NCI-H524 treated with DMSO at 0.1 percent for 48 hours (cell line): Measurements from ENCODE around the gene ETV2.
"Not testable (repeated sequence)": the region's sequence is repeated elsewhere in the genome, so short reads cannot be mapped to it uniquely, and the experiment has no call there.

ENCODE experiments used
- DNase-seq: peaks from one replicate; lab custom pipeline; 2025; lab: John Stamatoyannopoulos, UW

Gene ETV2

GRCh38 chr19:35628565-35629331, 12.8 kb upstream of the ETV2 start, which contains the start of gene RBM42:
Gene RBM42 (plus strand): TSS chr19:35629036. CDS start chr19:35629154, 118 bp downstream.
- DNase-seq = peak; percentile 97

GRCh38 chr19:35629332-35629633, 12.3 kb upstream of the ETV2 start:
- DNase-seq = no peak

GRCh38 chr19:35633727-35634440, 7.7 kb upstream of the ETV2 start:
- no peak for DNase-seq

DNA sequence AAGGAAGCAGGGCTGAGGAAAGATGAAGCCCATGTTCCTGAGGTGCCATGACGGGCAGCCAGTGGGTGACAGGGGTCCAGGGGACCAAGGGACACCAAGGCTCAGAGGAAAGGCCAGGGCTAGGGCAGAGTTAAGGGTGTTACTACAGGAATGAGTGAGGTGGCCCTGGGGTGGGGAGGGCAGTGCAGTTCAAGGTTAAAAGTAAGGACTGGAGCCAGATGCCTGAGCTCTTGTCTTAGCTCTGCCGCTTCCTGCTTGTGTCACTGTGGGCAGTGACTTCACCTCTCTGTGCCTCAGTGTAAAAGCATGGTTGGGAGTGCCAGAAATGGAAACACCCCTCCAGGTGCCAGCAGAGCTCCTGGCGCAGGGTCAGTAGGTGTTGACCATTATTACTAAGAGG, 4.9 kb upstream of the ETV2 start:
- no peak for DNase-seq

DNA sequence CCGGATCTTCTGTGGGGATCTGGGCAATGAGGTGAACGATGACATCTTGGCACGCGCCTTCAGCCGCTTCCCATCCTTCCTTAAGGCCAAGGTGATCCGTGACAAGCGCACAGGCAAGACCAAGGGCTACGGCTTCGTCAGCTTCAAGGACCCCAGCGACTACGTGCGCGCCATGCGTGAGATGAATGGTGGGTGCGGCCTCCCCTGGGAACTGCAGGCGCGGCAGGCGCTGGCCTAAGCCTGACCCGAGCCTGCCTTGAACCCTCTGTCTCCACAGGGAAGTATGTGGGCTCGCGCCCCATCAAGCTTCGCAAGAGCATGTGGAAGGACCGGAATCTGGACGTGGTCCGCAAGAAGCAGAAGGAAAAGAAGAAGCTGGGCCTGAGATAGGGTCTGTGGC, 4.4 kb upstream of the ETV2 start:
- no peak for DNase-seq

DNA sequence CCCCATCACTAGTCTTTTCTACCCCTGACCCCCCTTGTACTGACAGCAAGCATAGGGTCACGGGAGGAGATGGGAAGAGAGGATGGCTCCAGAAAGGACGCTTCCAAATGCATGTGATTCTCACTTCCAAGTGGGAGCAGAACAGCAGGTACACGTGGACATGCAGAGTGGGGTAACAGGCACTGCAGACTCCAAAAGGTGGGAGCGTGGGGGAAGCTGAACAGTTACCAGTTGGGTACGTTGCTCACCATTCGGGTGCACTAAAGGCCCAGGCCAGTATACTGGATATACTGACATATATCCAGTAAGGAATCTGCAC, 2.3 kb upstream of the ETV2 start:
- DNase-seq = no peak

DNA sequence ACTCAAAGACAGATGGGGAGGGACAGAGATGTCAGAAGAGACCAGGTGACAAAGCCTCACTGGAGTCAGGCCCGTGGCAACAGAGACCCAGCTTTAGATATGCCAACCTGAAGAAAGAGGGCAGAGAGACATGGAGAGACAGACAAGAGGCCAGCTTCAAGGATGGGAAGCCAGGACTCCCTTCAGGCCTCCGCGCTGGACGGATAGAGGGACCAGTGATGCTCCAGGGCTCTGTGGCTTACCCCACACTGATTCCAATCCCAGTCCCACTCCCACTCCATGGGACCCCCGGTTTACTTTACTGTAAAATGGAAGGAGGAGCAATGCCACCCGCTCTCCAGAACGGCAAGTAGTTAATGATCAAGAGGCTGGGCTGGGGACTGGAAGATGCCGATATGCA, 1.7 kb upstream of the ETV2 start:
- DNase-seq = no peak

- no peak for DNase-seq
These were observed 767 bp downstream of the ETV2 start for GRCh38 chr19:35642312-35642711.

DNA sequence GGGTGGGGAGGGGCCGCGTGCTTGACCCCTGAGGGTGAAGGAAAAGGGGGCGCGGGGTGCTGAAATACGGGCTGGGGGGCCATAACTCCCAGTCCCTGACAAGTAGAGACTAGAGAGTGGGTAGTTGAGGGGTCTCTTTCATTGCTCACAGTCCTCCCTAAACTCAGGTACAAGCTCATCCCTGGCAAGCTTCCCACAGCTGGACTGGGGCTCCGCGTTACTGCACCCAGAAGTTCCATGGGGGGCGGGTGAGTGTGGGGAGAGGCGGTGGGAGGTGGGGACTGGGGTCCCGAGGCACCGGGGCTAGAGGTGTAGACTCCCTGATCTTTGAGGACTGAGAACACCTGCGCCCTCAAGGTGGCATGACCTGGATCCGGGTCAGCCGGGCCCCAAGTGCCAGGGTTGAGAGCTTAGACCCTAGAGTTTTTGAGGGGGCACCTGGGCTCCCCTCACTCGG, 1.3 kb downstream of the ETV2 start:
- DNase-seq = no peak

DNA sequence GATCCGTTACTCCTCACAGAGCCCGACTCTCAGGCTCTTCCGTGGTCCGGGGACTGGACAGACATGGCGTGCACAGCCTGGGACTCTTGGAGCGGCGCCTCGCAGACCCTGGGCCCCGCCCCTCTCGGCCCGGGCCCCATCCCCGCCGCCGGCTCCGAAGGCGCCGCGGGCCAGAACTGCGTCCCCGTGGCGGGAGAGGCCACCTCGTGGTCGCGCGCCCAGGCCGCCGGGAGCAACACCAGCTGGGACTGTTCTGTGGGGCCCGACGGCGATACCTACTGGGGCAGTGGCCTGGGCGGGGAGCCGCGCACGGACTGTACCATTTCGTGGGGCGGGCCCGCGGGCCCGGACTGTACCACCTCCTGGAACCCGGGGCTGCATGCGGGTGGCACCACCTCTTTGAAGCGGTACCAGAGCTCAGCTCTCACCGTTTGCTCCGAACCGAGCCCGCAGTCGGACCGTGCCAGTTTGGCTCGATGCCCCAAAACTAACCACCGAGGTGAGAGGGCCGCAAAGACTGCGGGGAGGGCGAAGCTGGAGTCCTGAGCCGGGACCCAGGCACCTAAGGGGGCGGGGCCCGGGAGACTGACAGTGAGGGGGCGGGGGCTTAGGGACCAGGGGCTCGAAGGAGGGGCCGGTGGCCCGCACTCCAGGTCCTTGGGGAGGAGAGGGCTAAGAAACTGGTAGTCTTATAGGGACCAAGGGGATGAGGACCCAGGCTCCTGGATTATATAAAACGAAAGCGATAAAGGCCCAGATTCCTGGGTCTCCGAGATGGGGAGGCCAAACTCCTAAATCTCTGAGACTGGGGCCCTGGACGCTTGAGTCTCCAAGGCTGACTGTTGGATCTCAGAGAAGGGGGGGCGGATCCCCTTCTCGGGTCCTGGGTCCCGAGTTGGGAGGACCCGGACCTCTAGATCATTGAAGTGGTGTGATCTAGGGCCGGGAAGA, 2.0 kb downstream of the ETV2 start:
- DNase-seq = peak; percentile 54

- DNase-seq = peak; percentile 67
These were observed 2.9 kb downstream of the ETV2 start for GRCh38 chr19:35644206-35644986.

- DNase-seq = no peak
These were observed 3.6 kb downstream of the ETV2 start for GRCh38 chr19:35644987-35645679.

DNA sequence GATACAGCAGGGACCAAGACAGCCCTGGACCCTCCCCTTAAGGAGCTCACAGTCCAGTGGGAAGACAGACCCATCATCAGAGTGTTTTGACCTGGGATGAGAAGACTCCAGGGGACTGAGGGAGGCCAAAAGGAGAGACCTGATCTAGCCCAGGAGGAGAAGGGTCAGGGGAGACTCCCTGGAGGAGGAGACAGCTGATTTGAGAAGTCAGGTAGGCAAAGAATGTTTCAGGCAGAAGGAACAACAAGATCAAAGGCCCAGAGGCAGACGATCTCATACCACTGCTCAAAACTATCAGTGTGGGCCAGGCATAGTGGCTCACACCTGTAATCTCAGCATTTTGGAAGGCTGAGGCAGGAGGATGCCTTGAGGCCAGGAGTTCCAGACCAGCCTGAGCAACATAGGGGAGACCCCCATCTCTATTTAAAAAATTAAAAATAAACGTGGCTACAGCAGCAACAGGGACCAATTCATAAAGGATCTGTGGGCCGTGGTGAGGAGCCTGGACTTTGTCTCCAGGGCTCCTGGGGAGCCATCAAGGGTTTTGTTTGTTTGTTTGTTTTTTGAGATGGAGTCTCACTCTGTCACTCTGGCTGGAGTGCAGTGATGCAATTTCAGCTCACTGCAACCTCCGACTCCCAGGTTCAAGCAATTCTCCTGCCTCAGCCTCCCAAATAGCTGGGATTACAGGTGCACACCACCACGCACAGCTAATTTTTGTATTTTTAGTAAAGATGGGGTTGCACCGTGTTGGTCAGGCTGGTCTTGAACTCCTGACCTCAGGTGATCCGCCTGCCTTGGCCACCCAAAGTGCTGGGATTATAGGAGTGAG, 4.4 kb downstream of the ETV2 start:
- DNase-seq = no peak

GRCh38 chr19:35648017-35648961, 6.7 kb downstream of the ETV2 start, which contains the start of gene COX6B1:
Gene COX6B1 (plus strand): TSS chr19:35648323. CDS start chr19:35651244, 2,921 bp downstream.
- DNase-seq = peak; percentile 96

- DNase-seq = no peak
These were observed 9.0 kb downstream of the ETV2 start for GRCh38 chr19:35650581-35650980.

DNA sequence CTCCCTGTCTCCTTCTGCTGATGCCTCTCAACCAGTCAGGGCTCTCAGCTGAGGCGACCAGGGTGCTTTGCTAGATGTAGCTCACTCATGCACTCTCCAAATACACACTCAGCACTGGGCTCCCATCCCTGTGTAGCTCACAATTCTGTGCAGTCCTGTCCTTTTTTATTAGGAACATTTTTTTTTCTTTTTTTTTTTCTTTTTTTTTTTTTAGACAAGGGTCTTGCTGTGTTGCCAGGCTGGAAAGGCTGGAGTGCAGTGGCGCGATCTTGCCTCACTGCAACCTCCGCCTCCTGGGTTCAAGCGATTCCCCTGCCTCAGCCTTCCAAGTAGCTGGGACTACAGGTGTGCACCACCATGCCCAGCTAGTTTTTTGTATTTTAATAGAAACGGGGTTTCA, 13.3 kb downstream of the ETV2 start:
- not testable (repeated sequence) for DNase-seq

- no peak for DNase-seq
These were observed 14.1 kb downstream of the ETV2 start for GRCh38 chr19:35655600-35655999.

DNA sequence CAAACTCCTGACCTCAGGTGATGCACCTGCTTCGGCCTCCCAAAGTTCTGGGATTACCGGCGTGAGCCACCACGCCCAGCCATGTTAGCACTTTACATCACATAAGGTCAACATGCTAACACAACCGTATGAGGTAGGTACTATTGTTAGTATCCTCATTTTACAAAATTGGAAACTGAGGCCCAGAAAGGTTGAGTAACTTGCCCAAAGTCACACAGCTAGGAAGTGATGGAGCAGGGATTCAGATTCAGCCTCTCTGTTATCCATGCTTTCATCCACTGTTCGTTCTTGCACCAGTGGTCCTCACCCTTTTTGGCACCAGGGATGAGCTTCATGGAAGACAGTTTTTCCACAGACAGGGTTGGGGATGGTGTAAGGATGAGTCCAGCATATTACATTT, 15.2 kb downstream of the ETV2 start:
- no peak for DNase-seq
